Measurements from ENCODE around the gene JAG2. TPM values are rescaled to one million over a fixed set of nuclear protein-coding genes. Genes with fewer than 3 reads are reported as not detected.

The JAG2 gene
- total RNA-seq, 1 experiment from 2014 or later: 85.9 TPM

DNA sequence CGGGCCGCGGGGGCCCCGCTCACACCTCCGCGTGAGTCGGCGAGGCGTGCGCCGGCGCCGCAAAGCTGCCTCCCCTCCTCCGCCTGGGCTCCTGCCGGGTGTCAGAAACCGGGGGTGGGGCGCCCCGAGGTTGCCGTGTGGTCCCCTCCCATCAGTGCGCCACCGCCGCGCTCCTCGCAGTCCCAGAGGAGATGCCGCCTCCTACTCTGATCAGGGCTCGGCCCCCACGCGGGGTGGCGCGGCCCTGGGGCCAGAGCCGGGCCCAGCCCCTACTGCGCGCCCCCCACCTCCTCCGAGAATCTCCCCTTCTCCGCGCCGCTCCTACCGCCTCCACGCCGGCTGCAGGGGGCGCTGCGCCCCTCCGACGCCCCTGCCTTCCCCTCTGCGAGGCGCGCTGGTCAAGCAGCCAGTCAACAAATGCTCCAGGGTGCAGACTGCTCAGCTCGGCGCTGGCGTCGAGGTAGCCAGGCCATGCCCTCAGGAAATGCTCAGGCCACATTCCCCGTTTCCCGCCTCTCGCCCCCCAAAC lies 467 bp upstream of the JAG2 start:
- Histone ChIP-seq H3K4me2 (ENCODE audit: low read length) (peak overlapping the region; percentile 79), H3K4me1 (ENCODE audit: control insufficient read depth in 1 of 2, insufficient read depth in 2 of 2, low read length in 2 of 2) (peaks cover 45 to 62% of the 10 kb centered on the region in 2 experiments), H4K20me1 (ENCODE audit: insufficient read depth) (no peaks in the 10 kb centered on the region; the same call in 1 of the 2 replicates), H3K27me3 (ENCODE audit: insufficient read depth, low read length) (no peaks in the 10 kb centered on the region), H2AFZ (ENCODE audit: low read depth, low read length, poor library complexity, severe bottlenecking) (no peak overlapping the region), H3K4me3 (replicated peaks in 1 of 2; ENCODE audit: low read depth in 1 of 2, low read length in 2 of 2) (peak overlapping the region; percentile 19 to 48), H3K36me3 (ENCODE audit: control insufficient read depth in 1 of 2, insufficient read depth in 2 of 2, low read length in 2 of 2) (peaks cover 0 to 3% of the 10 kb centered on the region in 2 experiments; a peak in 1 of 4 replicates), H3K9ac (ENCODE audit: low read length) (peak overlapping the region; percentile 25; the same call in 1 of the 2 replicates), H3K79me2 (ENCODE audit: insufficient read depth, low read length) (peaks cover 35% of the 10 kb centered on the region), H3K27ac (ENCODE audit: low read depth, low read length) (peak overlapping the region; percentile 50; the same call in 1 of the 2 replicates), H3K9me2 (ENCODE audit: insufficient read depth) (no peaks in the 10 kb centered on the region), H3K9me3 (ENCODE audit: control insufficient read depth in 1 of 2, insufficient read depth in 1 of 2, low read depth in 1 of 2, low read length in 2 of 2) (no peaks in the 10 kb centered on the region)
- ChIA-PET POLR2A (interaction anchor here (1.3 to 1.5 kb wide), 2 partner anchors 77 to 82 kb away, joined by 3 read pairs; no protein-coding TSS in a partner anchor), RAD21 (ENCODE audit: low non-redundant PET in 1 of 2, low total read pairs in 2 of 2, uncharacterized antibody in 2 of 2, unreplicated experiment in 2 of 2) (no interaction called here), CTCF (interaction anchor here (0.8 to 2.1 kb wide), 4 partner anchors 9 to 183 kb away, joined by 4 to 10 read pairs (median 5); no protein-coding TSS in a partner anchor)
- DNase-seq (ENCODE audit: low read depth, low spot score) (no peak), ATAC-seq (peak; percentile 52)
- intact Hi-C loops (cut with micrococcal nuclease): loop anchor here (10.0 kb wide), 1 partner anchor 194 kb away; the partner anchor contains the start of gene AHNAK2
- no peak for TF ChIP-seq POLR2A (IDR thresholded peaks at IDR 0.05; ENCODE audit: borderline replicate concordance, extremely low read depth, insufficient read depth, insufficient read length)
- TF ChIP-seq, protein P1, sequence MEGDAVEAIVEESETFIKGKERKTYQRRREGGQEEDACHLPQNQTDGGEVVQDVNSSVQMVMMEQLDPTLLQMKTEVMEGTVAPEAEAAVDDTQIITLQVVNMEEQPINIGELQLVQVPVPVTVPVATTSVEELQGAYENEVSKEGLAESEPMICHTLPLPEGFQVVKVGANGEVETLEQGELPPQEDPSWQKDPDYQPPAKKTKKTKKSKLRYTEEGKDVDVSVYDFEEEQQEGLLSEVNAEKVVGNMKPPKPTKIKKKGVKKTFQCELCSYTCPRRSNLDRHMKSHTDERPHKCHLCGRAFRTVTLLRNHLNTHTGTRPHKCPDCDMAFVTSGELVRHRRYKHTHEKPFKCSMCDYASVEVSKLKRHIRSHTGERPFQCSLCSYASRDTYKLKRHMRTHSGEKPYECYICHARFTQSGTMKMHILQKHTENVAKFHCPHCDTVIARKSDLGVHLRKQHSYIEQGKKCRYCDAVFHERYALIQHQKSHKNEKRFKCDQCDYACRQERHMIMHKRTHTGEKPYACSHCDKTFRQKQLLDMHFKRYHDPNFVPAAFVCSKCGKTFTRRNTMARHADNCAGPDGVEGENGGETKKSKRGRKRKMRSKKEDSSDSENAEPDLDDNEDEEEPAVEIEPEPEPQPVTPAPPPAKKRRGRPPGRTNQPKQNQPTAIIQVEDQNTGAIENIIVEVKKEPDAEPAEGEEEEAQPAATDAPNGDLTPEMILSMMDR (IDR thresholded peaks at IDR 0.05 in 2 of 3, conservative IDR thresholded peaks at IDR 0.05 in 1 of 3; ENCODE audit: borderline replicate concordance in 1 of 3, insufficient read depth in 1 of 3, low read depth in 2 of 3, low read length in 2 of 3): peak in 2 of 3 experiments; percentile 58 to 60; a peak in 4 of 6 replicates
- BruUV-seq (replicated peaks): no TSS peak

DNA sequence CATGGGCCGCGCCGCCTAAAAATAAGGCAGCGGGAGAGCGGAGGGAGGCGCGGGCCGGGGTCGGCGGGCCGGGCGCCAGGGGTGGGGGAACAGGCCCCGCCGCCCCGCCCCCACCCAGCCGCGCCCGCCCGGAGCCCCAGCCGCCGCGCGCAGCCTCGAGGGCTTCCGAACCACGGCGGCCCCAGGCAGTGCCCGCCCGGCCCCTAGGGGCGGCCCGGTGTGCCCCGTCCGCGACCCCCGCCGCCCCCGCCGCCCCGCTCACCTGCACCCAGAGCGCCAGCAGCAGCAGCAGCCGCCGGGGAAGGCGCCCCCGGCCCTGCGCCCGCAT lies 519 bp downstream of the JAG2 start:
- peaks cover 45 to 72% of the 10 kb centered on the region in 2 experiments for H3K4me1 ChIP-seq (ENCODE audit: control insufficient read depth in 1 of 2, insufficient read depth in 2 of 2, low read length in 2 of 2)
- no peaks in the 10 kb centered on the region for H3K27me3 ChIP-seq (ENCODE audit: insufficient read depth, low read length)
- no peaks in the 10 kb centered on the region; the same call in 1 of the 2 replicates for H4K20me1 ChIP-seq (ENCODE audit: insufficient read depth)
- ChIA-PET CTCF (interaction anchor here (0.6 to 1.4 kb wide), 3 partner anchors 78 to 1030 kb away, joined by 3 to 5 read pairs (median 5); no protein-coding TSS in a partner anchor), POLR2A (interaction anchor here (1.5 kb wide), 1 partner anchor 76 kb away, joined by 3 read pairs; no protein-coding TSS in a partner anchor), RAD21 (ENCODE audit: low non-redundant PET in 1 of 2, low total read pairs in 2 of 2, uncharacterized antibody in 2 of 2, unreplicated experiment in 2 of 2) (no interaction called here)
- H3K27ac ChIP-seq (ENCODE audit: low read depth, low read length): peak overlapping the region; percentile 93
- peak overlapping the region; percentile 53 to 65 for H3K4me3 ChIP-seq (replicated peaks in 1 of 2; ENCODE audit: low read depth in 1 of 2, low read length in 2 of 2)
- H3K79me2 ChIP-seq (ENCODE audit: insufficient read depth, low read length): peaks cover 45% of the 10 kb centered on the region
- no peaks in the 10 kb centered on the region for H3K9me2 ChIP-seq (ENCODE audit: insufficient read depth)
- H3K36me3 ChIP-seq (ENCODE audit: control insufficient read depth in 1 of 2, insufficient read depth in 2 of 2, low read length in 2 of 2): peaks cover 0 to 3% of the 10 kb centered on the region in 2 experiments; a peak in 1 of 4 replicates
- intact Hi-C loops (cut with micrococcal nuclease): loop anchor here (10.0 kb wide), 1 partner anchor 193 kb away; the partner anchor contains the start of gene AHNAK2
- peak overlapping the region; percentile 94 for H3K9ac ChIP-seq (ENCODE audit: low read length)
- H2AFZ ChIP-seq (ENCODE audit: low read depth, low read length, poor library complexity, severe bottlenecking): no peak overlapping the region
- H3K9me3 ChIP-seq (ENCODE audit: control insufficient read depth in 1 of 2, insufficient read depth in 1 of 2, low read depth in 1 of 2, low read length in 2 of 2): no peaks in the 10 kb centered on the region
- no TSS peak for BruUV-seq (replicated peaks)
- peak overlapping the region; percentile 86 for H3K4me2 ChIP-seq (ENCODE audit: low read length)
- ATAC-seq (peak; percentile 19), DNase-seq (ENCODE audit: low read depth, low spot score) (no peak)
- TF ChIP-seq, protein P2, sequence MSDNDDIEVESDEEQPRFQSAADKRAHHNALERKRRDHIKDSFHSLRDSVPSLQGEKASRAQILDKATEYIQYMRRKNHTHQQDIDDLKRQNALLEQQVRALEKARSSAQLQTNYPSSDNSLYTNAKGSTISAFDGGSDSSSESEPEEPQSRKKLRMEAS (IDR thresholded peaks at IDR 0.05): no peak
- TF ChIP-seq, protein P1 (IDR thresholded peaks at IDR 0.05 in 2 of 3, conservative IDR thresholded peaks at IDR 0.05 in 1 of 3; ENCODE audit: borderline replicate concordance in 1 of 3, insufficient read depth in 1 of 3, low read depth in 2 of 3, low read length in 2 of 3): no peak
- TF ChIP-seq, protein P3, sequence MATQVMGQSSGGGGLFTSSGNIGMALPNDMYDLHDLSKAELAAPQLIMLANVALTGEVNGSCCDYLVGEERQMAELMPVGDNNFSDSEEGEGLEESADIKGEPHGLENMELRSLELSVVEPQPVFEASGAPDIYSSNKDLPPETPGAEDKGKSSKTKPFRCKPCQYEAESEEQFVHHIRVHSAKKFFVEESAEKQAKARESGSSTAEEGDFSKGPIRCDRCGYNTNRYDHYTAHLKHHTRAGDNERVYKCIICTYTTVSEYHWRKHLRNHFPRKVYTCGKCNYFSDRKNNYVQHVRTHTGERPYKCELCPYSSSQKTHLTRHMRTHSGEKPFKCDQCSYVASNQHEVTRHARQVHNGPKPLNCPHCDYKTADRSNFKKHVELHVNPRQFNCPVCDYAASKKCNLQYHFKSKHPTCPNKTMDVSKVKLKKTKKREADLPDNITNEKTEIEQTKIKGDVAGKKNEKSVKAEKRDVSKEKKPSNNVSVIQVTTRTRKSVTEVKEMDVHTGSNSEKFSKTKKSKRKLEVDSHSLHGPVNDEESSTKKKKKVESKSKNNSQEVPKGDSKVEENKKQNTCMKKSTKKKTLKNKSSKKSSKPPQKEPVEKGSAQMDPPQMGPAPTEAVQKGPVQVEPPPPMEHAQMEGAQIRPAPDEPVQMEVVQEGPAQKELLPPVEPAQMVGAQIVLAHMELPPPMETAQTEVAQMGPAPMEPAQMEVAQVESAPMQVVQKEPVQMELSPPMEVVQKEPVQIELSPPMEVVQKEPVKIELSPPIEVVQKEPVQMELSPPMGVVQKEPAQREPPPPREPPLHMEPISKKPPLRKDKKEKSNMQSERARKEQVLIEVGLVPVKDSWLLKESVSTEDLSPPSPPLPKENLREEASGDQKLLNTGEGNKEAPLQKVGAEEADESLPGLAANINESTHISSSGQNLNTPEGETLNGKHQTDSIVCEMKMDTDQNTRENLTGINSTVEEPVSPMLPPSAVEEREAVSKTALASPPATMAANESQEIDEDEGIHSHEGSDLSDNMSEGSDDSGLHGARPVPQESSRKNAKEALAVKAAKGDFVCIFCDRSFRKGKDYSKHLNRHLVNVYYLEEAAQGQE (IDR thresholded peaks at IDR 0.05; ENCODE audit: low read depth): no peak
- TF ChIP-seq CEBPB (IDR thresholded peaks at IDR 0.05; ENCODE audit: low read depth) (no peak), FOSL1 (IDR thresholded peaks at IDR 0.05; ENCODE audit: low read depth) (no peak), RAD21 (IDR thresholded peaks at IDR 0.05; ENCODE audit: low read depth) (no peak), POLR2A (IDR thresholded peaks at IDR 0.05; ENCODE audit: borderline replicate concordance, extremely low read depth, insufficient read depth, insufficient read length) (no peak), POLR2AphosphoS5 (IDR thresholded peaks at IDR 0.05; ENCODE audit: low read depth, low read length) (no peak), ELF1 (IDR thresholded peaks at IDR 0.05; ENCODE audit: borderline replicate concordance, low read depth) (no peak)
